Trophoblast cell (in vitro differentiated cells and primary cell): Measurements from ENCODE around the gene DYDC2.
"Not testable (repeated sequence)": the region's sequence is repeated elsewhere in the genome, so short reads cannot be mapped to it uniquely, and the experiment has no call there.

ENCODE experiments used
- DNase-seq, 2 donors: peaks; one replicate each; pipeline ENCODE4 v3.0.0-alpha.2; 2016
- H2AFZ ChIP-seq: 2 replicates; pipeline ENCODE4 v1.6.1; 2013; ENCODE audit warnings: low read length, moderate library complexity, mild to moderate bottlenecking; ENCODE audit not compliant: insufficient read depth, poor library complexity
- H2AK5ac ChIP-seq: 2 replicates; pipeline ENCODE4 v1.6.1; 2013; ENCODE audit warnings: mild to moderate bottlenecking, low read length
- H2BK120ac ChIP-seq: 2 replicates; pipeline ENCODE4 v1.6.1; 2013; ENCODE audit warnings: low read length, mild to moderate bottlenecking, moderate library complexity; ENCODE audit not compliant: insufficient read depth, poor library complexity
- H2BK12ac ChIP-seq: 2 replicates; pipeline ENCODE4 v1.6.1; 2013; ENCODE audit warnings: mild to moderate bottlenecking, low read length, moderate library complexity
- H2BK5ac ChIP-seq: 2 replicates; pipeline ENCODE4 v1.6.1; 2013; ENCODE audit warnings: low read length, low read depth, moderate library complexity, mild to moderate bottlenecking; ENCODE audit not compliant: poor library complexity
- H3K14ac ChIP-seq: 2 replicates; pipeline ENCODE4 v1.6.1; 2013; ENCODE audit warnings: mild to moderate bottlenecking, low read length
- H3K18ac ChIP-seq: 2 replicates; pipeline ENCODE4 v1.6.1; 2013; ENCODE audit warnings: mild to moderate bottlenecking, low read length
- H3K23ac ChIP-seq: 2 replicates; pipeline ENCODE4 v1.6.1; 2013; ENCODE audit warnings: low read length
- H3K27ac ChIP-seq: 2 replicates; pipeline ENCODE4 v1.5.1; 2013; ENCODE audit warnings: low read depth, mild to moderate bottlenecking, inconsistent platforms, low read length, moderate library complexity
- H3K27me3 ChIP-seq: 2 replicates; pipeline ENCODE4 v1.6.1; 2013; ENCODE audit warnings: inconsistent platforms, mild to moderate bottlenecking, low read length, moderate library complexity; ENCODE audit not compliant: insufficient read depth
- H3K36me3 ChIP-seq, 2 experiments: 1 replicate in 1 of 2; 2 replicates in 1 of 2; pipeline ENCODE4 v1.6.1; 2013; ENCODE audit warnings: low read length in 2 of 2, mild to moderate bottlenecking in 2 of 2, moderate library complexity in 1 of 2; ENCODE audit not compliant: insufficient read depth in 2 of 2, control insufficient read depth in 1 of 2
- H3K4ac ChIP-seq: 2 replicates; pipeline ENCODE4 v1.6.1; 2013; ENCODE audit warnings: low read depth, mild to moderate bottlenecking, low read length, moderate library complexity
- H3K4me1 ChIP-seq, 2 experiments: 1 replicate in 1 of 2; 2 replicates in 1 of 2; pipeline ENCODE4 v1.6.1; 2013; ENCODE audit warnings: low read length in 2 of 2, mild to moderate bottlenecking in 2 of 2, moderate library complexity in 1 of 2; ENCODE audit not compliant: insufficient read depth in 2 of 2, control insufficient read depth in 1 of 2
- H3K4me2 ChIP-seq: 2 replicates; pipeline ENCODE4 v1.6.1; 2013; ENCODE audit warnings: inconsistent platforms, mild to moderate bottlenecking, low read length, moderate library complexity
- H3K4me3 ChIP-seq: 2 replicates; pipeline ENCODE4 v1.5.1; 2013; ENCODE audit warnings: mild to moderate bottlenecking, low read depth, low read length, inconsistent platforms
- H3K79me1 ChIP-seq: one replicate; pipeline ENCODE4 v1.6.1; 2013; ENCODE audit warnings: low read length
- H3K79me2 ChIP-seq: 2 replicates; pipeline ENCODE4 v1.6.1; 2013; ENCODE audit warnings: low read length, mild to moderate bottlenecking; ENCODE audit not compliant: control insufficient read depth, insufficient read depth, poor library complexity
- H3K9ac ChIP-seq: 2 replicates; pipeline ENCODE4 v1.6.1; 2013; ENCODE audit warnings: mild to moderate bottlenecking, low read length
- H3K9me3 ChIP-seq: 2 replicates; pipeline ENCODE4 v1.6.1; 2013; ENCODE audit warnings: low read depth, mild to moderate bottlenecking, control low read depth, inconsistent platforms, low read length; ENCODE audit not compliant: insufficient read depth
- H4K12ac ChIP-seq: 2 replicates; pipeline ENCODE4 v1.6.1; 2013; ENCODE audit warnings: low read depth, mild to moderate bottlenecking, low read length, moderate library complexity
- H4K8ac ChIP-seq: 2 replicates; pipeline ENCODE4 v1.6.1; 2013; ENCODE audit warnings: low read depth, mild to moderate bottlenecking, low read length, moderate library complexity
- H4K91ac ChIP-seq: one replicate; pipeline ENCODE4 v1.6.1; 2013; ENCODE audit warnings: low read depth, mild to moderate bottlenecking, low read length, moderate library complexity
- WGBS: extraction: QIAGEN DNeasy Blood & Tissue Kit; methylation state at CpG from one replicate; pipeline ENCODE4 v1.1.7; 2013; ENCODE audit warnings: missing lambda C conversion rate; ENCODE audit not compliant: insufficient read length, insufficient coverage; ENCODE audit errors: extremely low coverage; 5-methylcytosine and 5-hydroxymethylcytosine counted together

The DYDC2 gene

GRCh38 chr10:80358925-80359324 lies 2.3 kb downstream of the DYDC2 start:
- not testable (repeated sequence) for H2BK5ac ChIP-seq, H3K27ac ChIP-seq, H3K23ac ChIP-seq, H2BK120ac ChIP-seq, H3K4ac ChIP-seq, H3K79me2 ChIP-seq, H4K91ac ChIP-seq, H2AK5ac ChIP-seq, H3K9me3 ChIP-seq, H3K4me2 ChIP-seq, H3K79me1 ChIP-seq, H4K8ac ChIP-seq, H3K14ac ChIP-seq, H3K27me3 ChIP-seq, H2BK12ac ChIP-seq, H3K18ac ChIP-seq, H3K4me3 ChIP-seq, H3K36me3 ChIP-seq, H2AFZ ChIP-seq, H4K12ac ChIP-seq, H3K9ac ChIP-seq, DNase-seq
- H3K4me1 ChIP-seq: peaks cover 5 to 12% of the 10 kb centered on the region in 2 experiments
- WGBS: no CpG with 5 or more reads among the region's 2 CpGs

GRCh38 chr10:80359644-80360043 lies 3.1 kb downstream of the DYDC2 start:
- H3K4me3 ChIP-seq: no peak overlapping the region
- no peak overlapping the region for H4K12ac ChIP-seq
- no peak overlapping the region for H4K8ac ChIP-seq
- no peaks in the 10 kb centered on the region for H3K9me3 ChIP-seq
- H3K23ac ChIP-seq: no peak overlapping the region
- peaks cover 5 to 12% of the 10 kb centered on the region in 2 experiments for H3K4me1 ChIP-seq
- peaks cover 2% of the 10 kb centered on the region for H3K27me3 ChIP-seq
- no peak overlapping the region for H3K18ac ChIP-seq
- H3K36me3 ChIP-seq: no peaks in the 10 kb centered on the region
- H4K91ac ChIP-seq: no peak overlapping the region
- no peak overlapping the region for H2BK120ac ChIP-seq
- H2BK5ac ChIP-seq: no peak overlapping the region
- no peak overlapping the region for H2BK12ac ChIP-seq
- no CpG with 5 or more reads among the region's 22 CpGs for WGBS
- H2AK5ac ChIP-seq: no peak overlapping the region
- no peak overlapping the region for H3K27ac ChIP-seq
- no peaks in the 10 kb centered on the region for H3K79me2 ChIP-seq
- no peak overlapping the region for H3K14ac ChIP-seq
- H3K9ac ChIP-seq: no peak overlapping the region
- no peak overlapping the region for H2AFZ ChIP-seq
- H3K4me2 ChIP-seq: no peak overlapping the region
- no peak for DNase-seq
- no peak overlapping the region for H3K4ac ChIP-seq
- no peaks in the 10 kb centered on the region for H3K79me1 ChIP-seq

- Histone ChIP-seq H3K9me3 (no peaks in the 10 kb centered on the region), H2BK12ac (no peak overlapping the region), H3K14ac (no peak overlapping the region), H3K27me3 (no peaks in the 10 kb centered on the region), H3K4me1 (no peaks in the 10 kb centered on the region), H3K79me1 (no peaks in the 10 kb centered on the region), H3K36me3 (no peaks in the 10 kb centered on the region), H2AK5ac (no peak overlapping the region), H2AFZ (no peak overlapping the region), H4K91ac (no peak overlapping the region), H3K23ac (no peak overlapping the region), H3K4me2 (no peak overlapping the region), H3K79me2 (no peaks in the 10 kb centered on the region), H3K4ac (no peak overlapping the region), H3K18ac (no peak overlapping the region), H3K9ac (no peak overlapping the region), H3K27ac (no peak overlapping the region), H4K8ac (no peak overlapping the region), H3K4me3 (no peak overlapping the region), H4K12ac (no peak overlapping the region), H2BK120ac (no peak overlapping the region), H2BK5ac (no peak overlapping the region)
- no peak for DNase-seq
- no CpG with 5 or more reads among the region's 1 CpG for WGBS
Measured at GRCh38 chr10:80365510-80365909, 8.9 kb downstream of the DYDC2 start.

- H3K79me1 ChIP-seq: no peaks in the 10 kb centered on the region
- no peak overlapping the region for H4K91ac ChIP-seq
- H4K12ac ChIP-seq: no peak overlapping the region
- no peak overlapping the region for H3K14ac ChIP-seq
- H3K4me2 ChIP-seq: no peak overlapping the region
- no peak overlapping the region for H2BK12ac ChIP-seq
- no peaks in the 10 kb centered on the region for H3K36me3 ChIP-seq
- H3K79me2 ChIP-seq: no peaks in the 10 kb centered on the region
- no peak overlapping the region for H3K18ac ChIP-seq
- no peak overlapping the region for H3K23ac ChIP-seq
- H2BK5ac ChIP-seq: no peak overlapping the region
- no peak overlapping the region for H3K4ac ChIP-seq
- DNase-seq: no peak
- H3K9ac ChIP-seq: no peak overlapping the region
- no CpG with 5 or more reads among the region's 6 CpGs for WGBS
- no peak overlapping the region for H3K27ac ChIP-seq
- no peaks in the 10 kb centered on the region for H3K4me1 ChIP-seq
- H2AFZ ChIP-seq: no peak overlapping the region
- H3K4me3 ChIP-seq: no peak overlapping the region
- no peaks in the 10 kb centered on the region for H3K27me3 ChIP-seq
- no peak overlapping the region for H2BK120ac ChIP-seq
- H3K9me3 ChIP-seq: peaks cover 2% of the 10 kb centered on the region
- no peak overlapping the region for H2AK5ac ChIP-seq
- no peak overlapping the region for H4K8ac ChIP-seq
Measured at GRCh38 chr10:80371467-80371866, 14.9 kb downstream of the DYDC2 start.
